Nephron (organoid): ENCODE measurements around the gene ZNF367.

Experiments
- H3K27ac Mint-ChIP-seq, 3 experiments: 2 replicates each; pipeline ENCODE4 v1.8.0; 2020; ENCODE audit warnings: mixed read lengths in 3 of 3, mild to moderate bottlenecking in 2 of 3, moderate library complexity in 1 of 3
- H3K27me3 Mint-ChIP-seq: 2 replicates; pipeline ENCODE4 v1.8.0; 2021; ENCODE audit warnings: low read depth, mild to moderate bottlenecking, moderate library complexity, mixed read lengths
- H3K36me3 Mint-ChIP-seq: 2 replicates; pipeline ENCODE4 v1.8.0; 2020; ENCODE audit warnings: low read depth, mixed read lengths
- H3K4me1 Mint-ChIP-seq: 2 replicates; pipeline ENCODE4 v1.8.0; 2020; ENCODE audit warnings: mixed read lengths
- H3K4me3 Mint-ChIP-seq, 3 experiments: 2 replicates each; pipeline ENCODE4 v1.8.0; 2020; ENCODE audit warnings: mild to moderate bottlenecking in 3 of 3, mixed read lengths in 3 of 3, moderate library complexity in 2 of 3
- H3K9me3 Mint-ChIP-seq: 2 replicates; pipeline ENCODE4 v1.8.0; 2020; ENCODE audit warnings: mixed read lengths
- TF ChIP-seq, protein P1 (sequence below), 3 experiments: fragments of 200-600 bp; sonication (generic); IDR thresholded peaks; one replicate each; pipeline ENCODE4 v1.5.0; 2021; ENCODE audit warnings: antibody characterized with exemption in 3 of 3; ENCODE audit not compliant: unreplicated experiment in 3 of 3

The ZNF367 gene

DNA sequence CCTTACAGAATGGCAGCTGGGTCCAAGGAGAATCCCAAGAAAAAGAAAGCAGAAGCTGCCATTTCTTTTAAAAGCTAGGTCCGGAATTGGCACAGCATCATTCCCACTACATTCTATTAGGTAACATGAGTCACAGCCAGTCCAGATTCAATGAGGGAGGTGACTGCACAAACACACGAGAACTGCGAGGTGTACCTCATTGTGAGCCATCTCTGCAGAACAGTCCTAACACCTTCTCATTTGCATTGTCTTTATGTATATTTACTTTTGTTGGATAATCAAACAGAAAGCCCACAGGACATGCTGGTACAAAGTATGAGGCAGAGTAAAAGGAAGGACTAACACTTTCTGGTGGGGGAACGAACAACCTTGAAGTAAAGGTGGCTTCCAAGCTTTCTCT lies 17.2 kb upstream of the ZNF367 start:
- Mint-ChIP-seq H3K27ac (no peak overlapping the region), H3K36me3 (no peaks in the 10 kb centered on the region), H3K27me3 (no peaks in the 10 kb centered on the region), H3K4me3 (no peak overlapping the region), H3K4me1 (no peaks in the 10 kb centered on the region), H3K9me3 (no peaks in the 10 kb centered on the region)
- TF ChIP-seq, protein P1, sequence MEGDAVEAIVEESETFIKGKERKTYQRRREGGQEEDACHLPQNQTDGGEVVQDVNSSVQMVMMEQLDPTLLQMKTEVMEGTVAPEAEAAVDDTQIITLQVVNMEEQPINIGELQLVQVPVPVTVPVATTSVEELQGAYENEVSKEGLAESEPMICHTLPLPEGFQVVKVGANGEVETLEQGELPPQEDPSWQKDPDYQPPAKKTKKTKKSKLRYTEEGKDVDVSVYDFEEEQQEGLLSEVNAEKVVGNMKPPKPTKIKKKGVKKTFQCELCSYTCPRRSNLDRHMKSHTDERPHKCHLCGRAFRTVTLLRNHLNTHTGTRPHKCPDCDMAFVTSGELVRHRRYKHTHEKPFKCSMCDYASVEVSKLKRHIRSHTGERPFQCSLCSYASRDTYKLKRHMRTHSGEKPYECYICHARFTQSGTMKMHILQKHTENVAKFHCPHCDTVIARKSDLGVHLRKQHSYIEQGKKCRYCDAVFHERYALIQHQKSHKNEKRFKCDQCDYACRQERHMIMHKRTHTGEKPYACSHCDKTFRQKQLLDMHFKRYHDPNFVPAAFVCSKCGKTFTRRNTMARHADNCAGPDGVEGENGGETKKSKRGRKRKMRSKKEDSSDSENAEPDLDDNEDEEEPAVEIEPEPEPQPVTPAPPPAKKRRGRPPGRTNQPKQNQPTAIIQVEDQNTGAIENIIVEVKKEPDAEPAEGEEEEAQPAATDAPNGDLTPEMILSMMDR (IDR thresholded peaks at IDR 0.05; ENCODE audit: unreplicated experiment in 3 of 3) = no peak

DNA sequence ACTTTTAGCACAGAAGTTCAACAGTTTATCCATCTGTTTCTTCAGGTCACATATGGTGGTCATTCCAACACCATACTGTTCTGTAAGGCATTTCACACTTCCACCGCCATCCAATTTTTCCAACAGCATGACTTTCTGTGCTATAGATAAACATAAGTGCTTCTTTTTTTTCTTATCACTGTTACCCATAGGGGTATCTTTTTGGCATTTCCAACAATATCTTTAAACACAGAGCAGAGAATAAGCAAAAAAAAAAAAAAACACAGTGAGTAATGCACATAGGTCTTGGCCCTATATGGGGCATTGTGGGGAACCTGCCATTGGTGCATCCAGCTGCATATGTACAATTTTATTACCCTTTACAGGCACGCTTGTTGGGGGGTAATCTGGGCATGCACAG lies 12.2 kb upstream of the ZNF367 start:
- no peaks in the 10 kb centered on the region for H3K36me3 Mint-ChIP-seq
- no peaks in the 10 kb centered on the region for H3K9me3 Mint-ChIP-seq
- H3K27me3 Mint-ChIP-seq = peaks cover 4% of the 10 kb centered on the region
- no peaks in the 10 kb centered on the region for H3K4me1 Mint-ChIP-seq
- no peak overlapping the region for H3K27ac Mint-ChIP-seq
- H3K4me3 Mint-ChIP-seq = no peak overlapping the region
- TF ChIP-seq, protein P1 (IDR thresholded peaks at IDR 0.05; ENCODE audit: unreplicated experiment in 3 of 3) = no peak

DNA sequence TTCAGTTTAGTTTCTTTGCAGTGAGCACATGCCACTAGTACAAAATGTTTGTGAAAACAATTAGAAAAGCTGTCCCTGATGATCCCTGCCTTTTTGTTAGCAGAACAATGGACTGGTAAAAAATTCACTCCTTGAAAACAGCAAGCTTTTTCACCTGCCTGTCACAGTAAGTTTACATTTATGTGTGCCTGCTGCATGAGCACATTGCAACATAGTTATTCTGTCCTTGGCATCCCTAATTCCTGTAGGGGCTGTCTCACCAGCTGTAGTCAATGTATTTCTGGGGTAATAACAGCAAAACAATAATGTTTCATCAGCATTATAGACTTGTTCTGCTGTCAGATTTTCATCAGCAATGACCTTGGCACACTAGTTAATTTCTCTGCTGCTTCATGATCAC lies 11.6 kb upstream of the ZNF367 start:
- Mint-ChIP-seq H3K36me3 (no peaks in the 10 kb centered on the region), H3K27ac (no peak overlapping the region), H3K4me1 (no peaks in the 10 kb centered on the region), H3K27me3 (peaks cover 4% of the 10 kb centered on the region), H3K9me3 (no peaks in the 10 kb centered on the region), H3K4me3 (no peak overlapping the region)
- TF ChIP-seq, protein P1 (IDR thresholded peaks at IDR 0.05; ENCODE audit: unreplicated experiment in 3 of 3) = no peak

DNA sequence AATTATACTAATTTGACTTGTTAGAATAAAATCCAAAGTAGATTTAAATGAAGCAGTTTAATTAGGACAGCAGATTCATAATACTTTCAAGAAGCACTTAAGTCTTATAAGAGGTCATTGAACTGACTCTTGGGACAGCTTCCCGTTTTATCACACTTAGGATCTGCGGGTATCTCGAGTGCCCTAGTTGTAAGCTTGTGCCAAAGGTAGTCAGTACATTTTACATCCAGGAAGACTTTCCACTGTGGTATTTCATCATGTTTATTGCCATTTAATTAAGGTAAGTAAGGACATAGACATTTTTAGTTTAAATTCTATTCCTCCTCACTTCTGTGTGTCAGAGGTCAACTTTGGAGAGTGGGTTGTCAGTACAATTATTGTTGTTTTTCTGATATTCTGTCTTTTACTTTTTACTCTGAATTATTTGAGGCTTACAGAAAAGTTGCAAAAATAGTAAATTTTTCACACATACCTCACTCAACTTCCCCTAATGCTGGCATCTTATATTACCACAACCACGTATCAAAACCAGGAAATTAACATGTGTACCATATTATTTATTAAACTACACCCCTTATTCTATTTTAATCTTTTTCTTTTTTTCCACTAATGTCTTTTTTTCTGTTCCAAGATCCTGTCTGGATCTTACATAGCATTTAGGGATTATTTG lies 7.5 kb upstream of the ZNF367 start:
- Mint-ChIP-seq H3K9me3 (no peaks in the 10 kb centered on the region), H3K27me3 (peaks cover 4% of the 10 kb centered on the region), H3K4me1 (peaks cover 7% of the 10 kb centered on the region), H3K4me3 (no peak overlapping the region), H3K36me3 (no peaks in the 10 kb centered on the region), H3K27ac (no peak overlapping the region)
- TF ChIP-seq, protein P1 (IDR thresholded peaks at IDR 0.05; ENCODE audit: unreplicated experiment in 3 of 3) = no peak

DNA sequence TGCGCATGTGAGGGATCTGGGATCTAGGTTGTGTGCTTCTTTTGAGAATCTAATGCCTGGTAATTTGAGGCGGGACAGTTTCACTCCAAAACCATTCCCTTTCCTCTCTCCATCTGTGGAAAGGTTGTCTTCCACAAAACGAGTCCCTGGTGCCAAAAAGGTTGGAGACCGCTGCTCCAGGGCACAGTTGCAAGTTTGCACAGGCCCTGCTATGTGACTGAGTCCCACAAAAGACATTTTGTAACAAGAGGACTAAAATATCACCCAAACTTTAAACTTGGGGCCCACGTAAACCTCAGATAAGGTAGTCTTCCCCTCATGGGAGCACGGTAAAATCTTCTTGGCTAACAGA lies 5.8 kb upstream of the ZNF367 start:
- TF ChIP-seq, protein P1 (IDR thresholded peaks at IDR 0.05; ENCODE audit: unreplicated experiment in 3 of 3) = no peak
- no peak overlapping the region for H3K4me3 Mint-ChIP-seq
- peaks cover 4% of the 10 kb centered on the region for H3K27me3 Mint-ChIP-seq
- H3K4me1 Mint-ChIP-seq = peaks cover 21% of the 10 kb centered on the region
- no peaks in the 10 kb centered on the region for H3K36me3 Mint-ChIP-seq
- no peak overlapping the region for H3K27ac Mint-ChIP-seq
- H3K9me3 Mint-ChIP-seq = no peaks in the 10 kb centered on the region

DNA sequence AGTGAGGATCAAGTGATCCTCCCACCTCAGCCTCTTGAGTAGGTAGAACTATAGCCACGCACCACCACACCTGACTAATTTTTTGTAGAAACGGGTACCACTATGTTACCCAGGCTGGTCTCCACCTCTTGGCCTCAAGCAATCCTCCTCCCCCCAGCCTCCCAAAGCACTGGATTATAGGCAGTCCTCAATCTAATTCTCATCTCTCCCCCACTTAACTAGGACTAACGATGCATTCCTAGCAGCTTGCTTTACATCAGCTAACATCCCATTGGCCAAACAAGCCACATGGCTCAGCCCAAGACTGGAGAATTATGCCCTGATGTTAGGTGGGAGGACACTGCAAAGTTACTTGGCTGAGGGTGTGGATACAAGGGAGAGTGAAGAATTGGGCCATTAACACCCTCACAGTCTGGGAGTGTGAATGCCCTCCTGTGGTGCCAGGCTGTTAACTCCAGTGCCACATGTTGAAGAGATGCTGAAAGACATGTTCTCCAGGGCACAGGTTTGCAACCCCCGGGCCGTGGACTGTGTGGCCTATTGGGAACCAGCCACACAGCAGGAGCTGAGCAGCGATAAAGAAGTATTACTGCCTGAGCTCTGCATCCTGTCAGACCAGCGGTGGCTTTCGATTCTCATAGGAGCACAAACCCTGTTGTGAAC lies 5.3 kb upstream of the ZNF367 start:
- Mint-ChIP-seq H3K27ac (peak overlapping the region in 1 of 3 experiments; percentile 54), H3K27me3 (peaks cover 4% of the 10 kb centered on the region), H3K9me3 (no peaks in the 10 kb centered on the region), H3K4me1 (peaks cover 21% of the 10 kb centered on the region), H3K36me3 (no peaks in the 10 kb centered on the region), H3K4me3 (no peak overlapping the region)
- TF ChIP-seq, protein P1 (IDR thresholded peaks at IDR 0.05; ENCODE audit: unreplicated experiment in 3 of 3) = no peak
